Activated CD4-positive, alpha-beta T cell treated with anti-CD3 and anti-CD28 coated beads for 4 hours (primary cell): ENCODE results near the gene MAPKAPK5.
A peak's percentile ranks its signal among the peaks of the same experiment; 100 is the strongest.
"Not testable (repeated sequence)": the region's sequence is repeated elsewhere in the genome, so short reads cannot be mapped to it uniquely, and the experiment has no call there.

ENCODE experiments used
- DNase-seq, 2 donors: peaks; one replicate each; pipeline ENCODE4 v3.0.0-alpha.2; 2020

MAPKAPK5 gene

GRCh38 chr12:111828338-111828979 is 13.6 kb upstream of the MAPKAPK5 start:
- DNase-seq, result no peak

DNA sequence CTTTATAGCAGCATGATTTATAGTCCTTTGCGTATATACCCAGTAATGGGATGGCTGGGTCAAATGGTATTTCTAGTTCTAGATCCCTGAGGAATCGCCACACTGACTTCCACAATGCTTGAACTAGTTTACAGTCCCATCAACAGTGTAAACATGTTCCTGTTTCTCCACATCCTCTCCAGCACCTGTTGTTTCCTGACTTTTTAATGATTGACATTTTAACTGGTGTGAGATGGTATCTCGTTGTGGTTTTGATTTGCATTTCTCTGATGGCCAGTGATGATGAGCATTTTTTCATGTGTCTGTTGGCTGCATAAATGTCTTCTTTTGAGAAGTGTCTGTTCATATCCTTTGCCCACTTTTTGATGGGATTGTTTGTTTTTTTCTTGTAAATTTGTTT is 12.4 kb upstream of the MAPKAPK5 start:
- not testable (repeated sequence) for DNase-seq

- DNase-seq, result not testable (repeated sequence)
Measured at GRCh38 chr12:111834740-111835386, 7.2 kb upstream of the MAPKAPK5 start.

- not testable (repeated sequence) for DNase-seq
Measured at GRCh38 chr12:111835531-111836181, 6.4 kb upstream of the MAPKAPK5 start.

DNA sequence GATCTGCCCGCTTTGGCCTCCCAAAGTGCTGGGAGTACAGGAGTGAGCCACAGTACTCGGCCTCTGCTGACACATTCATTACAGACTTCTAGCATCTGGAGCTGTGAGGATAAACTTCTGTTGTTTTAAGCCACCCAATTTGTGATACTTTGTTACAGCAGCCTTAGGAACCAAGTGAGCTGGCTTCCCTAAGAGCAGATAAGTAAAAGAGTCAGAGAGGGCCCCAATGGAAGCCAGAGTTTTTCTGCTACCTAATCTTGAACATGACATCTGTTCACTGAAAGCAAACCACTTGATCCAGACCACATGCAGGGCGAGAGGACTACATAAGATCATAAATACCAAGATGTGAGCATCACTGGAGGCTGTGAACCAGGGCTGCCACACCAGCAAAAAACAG is 3.7 kb upstream of the MAPKAPK5 start:
- DNase-seq, result no peak

DNA sequence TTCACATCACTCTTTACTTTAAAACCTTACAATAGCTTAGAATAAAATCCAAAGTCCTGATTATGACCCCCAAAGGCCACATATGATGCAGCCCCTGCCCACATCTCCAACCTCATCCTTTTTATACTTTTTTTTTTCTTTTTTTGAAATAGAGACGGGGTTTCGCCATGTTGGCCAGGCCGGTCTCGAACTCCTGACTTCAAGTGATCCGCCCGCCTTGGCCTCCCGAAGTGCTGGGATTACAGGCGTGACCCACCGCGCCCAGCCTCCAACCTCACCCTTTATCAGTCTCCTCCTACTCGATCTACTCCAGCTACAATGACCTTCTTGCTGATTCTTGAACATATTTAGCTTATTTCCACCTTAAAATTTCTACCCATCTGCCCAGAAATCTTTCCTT is 1.2 kb upstream of the MAPKAPK5 start:
- DNase-seq, result no peak

- no peak for DNase-seq
Measured at GRCh38 chr12:111841236-111841749, 735 bp upstream of the MAPKAPK5 start.

GRCh38 chr12:111842556-111843396 is 748 bp downstream of the MAPKAPK5 start:
- peak in 1 of 2 donors; percentile 35 for DNase-seq

- no peak for DNase-seq
Measured at GRCh38 chr12:111846016-111846415, 4.0 kb downstream of the MAPKAPK5 start.

GRCh38 chr12:111850526-111850925 is 8.5 kb downstream of the MAPKAPK5 start:
- DNase-seq, result no peak

- DNase-seq, result no peak
Measured at GRCh38 chr12:111858186-111858585, 16.2 kb downstream of the MAPKAPK5 start.

DNA sequence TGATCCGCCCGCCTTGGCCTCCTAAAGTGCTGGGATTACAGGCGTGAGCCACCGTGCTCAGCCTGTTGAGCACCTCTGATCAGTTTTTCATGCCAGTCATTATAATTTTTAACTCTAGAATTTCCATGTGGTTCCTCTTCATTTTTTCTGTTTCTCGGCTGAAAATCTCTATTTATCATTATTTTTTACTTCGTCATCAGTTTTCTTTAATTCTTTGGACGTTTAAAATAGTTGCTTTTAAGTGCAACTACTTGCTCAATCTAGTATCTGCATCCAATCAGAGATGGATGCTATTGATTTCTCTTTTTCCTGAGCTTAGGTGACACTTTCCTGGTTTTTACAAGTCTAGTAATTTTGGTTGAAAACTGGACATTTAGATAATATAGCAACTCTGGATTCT is 16.8 kb downstream of the MAPKAPK5 start:
- DNase-seq, result no peak

GRCh38 chr12:111864913-111865312 is 22.9 kb downstream of the MAPKAPK5 start:
- DNase-seq, result no peak

DNA sequence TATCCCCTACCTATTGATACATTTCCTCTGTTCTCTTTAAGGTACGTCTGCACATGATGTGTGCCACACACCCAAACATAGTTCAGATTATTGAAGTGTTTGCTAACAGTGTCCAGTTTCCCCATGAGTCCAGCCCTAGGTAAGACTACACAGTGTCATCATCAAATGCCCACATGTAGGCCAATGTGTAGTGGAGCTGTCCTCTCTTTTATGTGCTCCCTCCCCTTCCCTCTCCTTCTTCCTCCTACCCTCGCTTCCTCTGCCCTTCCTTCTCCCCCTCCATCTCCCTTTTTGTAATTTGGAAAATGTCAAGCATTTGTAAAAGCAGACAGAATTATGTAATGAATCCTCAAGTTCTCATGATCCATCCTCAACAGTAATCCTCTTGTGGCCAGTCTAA is 25.5 kb downstream of the MAPKAPK5 start:
- DNase-seq, result no peak

DNA sequence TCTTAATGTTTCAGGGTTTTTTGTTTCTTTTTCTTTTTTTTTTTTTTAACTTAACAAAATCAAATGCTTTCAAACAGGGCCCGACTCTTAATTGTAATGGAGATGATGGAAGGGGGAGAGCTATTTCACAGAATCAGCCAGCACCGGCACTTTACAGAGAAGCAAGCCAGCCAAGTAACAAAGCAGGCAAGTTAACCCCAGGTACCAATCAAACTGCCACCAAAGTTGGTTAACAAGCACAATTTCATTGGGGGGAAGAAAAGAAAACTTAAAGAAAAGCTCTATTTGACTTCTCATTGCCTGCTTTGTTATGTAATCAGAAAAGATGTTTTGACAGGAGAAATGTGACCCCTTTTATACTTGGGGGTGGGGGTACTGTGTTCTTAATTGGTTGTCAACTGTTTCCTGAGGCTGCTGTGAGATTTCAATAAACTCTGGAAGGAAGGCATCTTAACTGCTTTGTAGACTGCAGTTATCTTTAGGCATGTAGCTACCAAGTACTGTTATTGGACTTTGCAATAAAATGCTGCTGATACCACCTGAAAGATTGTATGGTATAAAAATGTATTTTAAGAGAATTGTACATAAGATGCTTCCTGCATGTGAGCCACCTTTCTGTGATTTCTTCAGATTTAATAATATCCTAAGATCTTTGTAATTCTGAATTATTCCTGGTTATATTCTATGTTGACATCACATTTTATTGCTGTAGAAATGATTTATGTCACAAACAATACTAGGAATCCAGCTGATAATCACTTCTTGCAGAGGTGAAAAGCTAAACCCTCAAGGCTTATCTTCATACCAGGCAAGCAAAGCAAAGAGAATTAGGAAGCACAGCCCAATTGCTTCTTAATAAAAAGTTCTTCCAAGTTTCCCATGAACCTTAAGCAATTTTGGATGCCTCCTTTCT is 26.9 kb downstream of the MAPKAPK5 start:
- no peak for DNase-seq

GRCh38 chr12:111869671-111870070 is 27.6 kb downstream of the MAPKAPK5 start:
- no peak for DNase-seq

DNA sequence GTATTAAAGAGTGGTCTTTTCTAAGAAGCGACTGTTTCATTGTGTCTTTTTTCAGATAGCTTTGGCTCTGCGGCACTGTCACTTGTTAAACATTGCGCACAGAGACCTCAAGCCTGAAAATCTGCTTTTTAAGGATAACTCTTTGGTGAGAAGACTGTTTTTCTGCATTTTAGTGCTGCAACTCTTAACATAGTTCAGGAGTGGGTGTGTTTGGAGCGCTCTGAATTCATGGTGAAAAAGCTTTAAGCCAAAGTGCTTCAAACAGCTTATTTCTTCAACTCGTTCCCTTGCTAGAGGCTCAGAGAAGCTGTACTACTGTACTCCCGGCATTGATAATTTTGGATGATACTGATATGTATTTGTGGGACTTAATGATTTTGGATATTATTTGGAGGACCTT is 28.2 kb downstream of the MAPKAPK5 start:
- DNase-seq, result no peak

DNA sequence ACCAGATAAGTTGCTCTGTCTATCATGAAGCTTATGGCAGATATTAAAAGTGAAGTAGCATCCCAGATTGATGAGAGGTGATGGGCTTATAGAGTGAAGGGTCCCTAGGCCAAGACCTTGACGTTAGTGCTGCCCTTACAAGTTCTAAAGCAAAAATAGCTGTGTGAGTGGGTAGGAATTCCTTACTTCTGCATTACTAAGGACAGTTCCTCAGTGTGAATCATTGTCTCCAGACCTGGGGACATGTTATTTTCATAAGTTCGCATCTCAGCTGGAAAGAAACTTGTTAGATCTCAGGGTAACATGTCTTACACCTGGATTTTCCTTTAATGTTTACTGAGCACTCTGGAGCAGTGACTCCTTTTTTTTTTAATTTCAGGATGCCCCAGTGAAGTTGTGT is 28.7 kb downstream of the MAPKAPK5 start:
- no peak for DNase-seq

DNA sequence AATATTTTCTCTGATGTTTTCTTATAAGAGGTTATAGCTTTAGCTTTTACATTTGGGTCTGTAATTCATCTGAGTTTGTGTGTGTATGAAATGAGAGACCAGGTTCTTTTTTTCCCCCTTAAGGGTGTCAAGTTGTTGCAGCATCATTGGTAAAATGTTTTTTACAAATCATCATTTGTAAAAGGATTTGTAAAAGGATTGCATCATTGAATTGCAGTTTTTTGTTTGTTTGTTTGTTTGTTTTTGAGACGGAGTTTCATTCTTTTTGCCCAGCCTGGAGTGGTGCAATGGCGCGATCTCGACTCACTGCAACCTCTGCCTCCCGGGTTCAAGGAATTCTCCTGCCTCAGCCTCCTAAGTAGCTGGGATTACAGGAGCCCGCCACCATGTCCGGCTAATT is 31.1 kb downstream of the MAPKAPK5 start:
- no peak for DNase-seq

DNA sequence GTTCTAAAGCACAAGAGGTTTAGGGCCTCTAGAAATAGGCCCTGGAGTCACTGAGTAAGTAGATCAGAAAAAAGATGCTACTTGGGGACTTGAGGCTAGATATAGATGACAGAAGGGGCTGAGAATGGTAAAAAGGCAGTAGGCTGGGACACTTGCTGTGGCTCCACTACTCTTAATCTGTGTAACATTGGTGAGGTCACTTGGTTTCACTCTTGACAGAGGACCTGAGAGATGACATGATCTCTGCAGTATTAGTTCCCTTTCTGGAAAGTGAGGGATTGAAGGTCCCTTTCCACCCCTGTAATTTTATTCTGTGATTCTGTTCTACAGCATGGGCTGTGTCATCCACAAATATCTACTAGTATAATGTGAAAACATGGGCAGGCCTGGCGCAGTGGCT is 39.7 kb downstream of the MAPKAPK5 start:
- no peak for DNase-seq

DNA sequence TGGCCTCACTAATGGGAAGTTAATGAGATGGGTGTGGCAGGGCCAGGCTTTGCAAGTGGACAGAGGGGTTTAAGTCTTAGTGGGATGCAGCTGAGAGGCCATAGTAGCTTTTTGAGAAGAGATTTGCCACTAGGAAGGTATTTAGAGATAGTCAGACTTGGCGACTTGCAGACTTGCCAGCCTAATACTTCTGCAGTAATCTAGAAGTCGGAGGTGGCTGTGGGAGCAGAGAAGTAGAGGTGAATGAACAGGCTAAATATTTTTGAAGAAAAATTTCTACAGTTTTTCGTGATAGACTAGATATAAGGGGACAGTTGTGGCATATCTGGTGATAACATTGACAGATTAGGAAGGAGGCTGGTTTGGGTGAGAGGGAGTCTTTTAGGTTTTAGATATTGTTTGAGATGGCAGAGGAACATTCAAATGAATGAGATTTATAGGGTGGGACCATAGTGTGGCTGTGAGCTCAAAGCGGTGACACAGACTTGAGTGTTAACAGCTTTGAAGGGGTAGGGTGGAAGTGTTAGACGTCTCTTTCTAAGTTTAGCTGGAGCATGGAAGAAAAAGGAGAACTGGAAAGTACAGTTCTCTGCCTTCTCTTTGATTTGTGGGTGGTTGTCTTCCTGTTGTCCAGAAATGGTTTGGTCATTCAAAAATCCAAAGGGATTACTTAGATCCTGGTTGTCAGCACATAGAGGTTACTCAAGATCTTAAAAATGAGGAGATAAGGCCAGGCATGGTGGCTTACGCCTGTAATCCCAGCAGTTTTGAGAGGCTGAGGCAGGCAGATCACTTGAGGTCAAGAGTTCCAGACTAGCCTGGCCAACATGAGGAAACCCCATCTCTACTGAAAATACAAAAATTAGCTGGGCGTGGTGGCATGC is 44.9 kb downstream of the MAPKAPK5 start:
- no peak for DNase-seq
